ENCODE data around the gene RFX2.

DNA sequence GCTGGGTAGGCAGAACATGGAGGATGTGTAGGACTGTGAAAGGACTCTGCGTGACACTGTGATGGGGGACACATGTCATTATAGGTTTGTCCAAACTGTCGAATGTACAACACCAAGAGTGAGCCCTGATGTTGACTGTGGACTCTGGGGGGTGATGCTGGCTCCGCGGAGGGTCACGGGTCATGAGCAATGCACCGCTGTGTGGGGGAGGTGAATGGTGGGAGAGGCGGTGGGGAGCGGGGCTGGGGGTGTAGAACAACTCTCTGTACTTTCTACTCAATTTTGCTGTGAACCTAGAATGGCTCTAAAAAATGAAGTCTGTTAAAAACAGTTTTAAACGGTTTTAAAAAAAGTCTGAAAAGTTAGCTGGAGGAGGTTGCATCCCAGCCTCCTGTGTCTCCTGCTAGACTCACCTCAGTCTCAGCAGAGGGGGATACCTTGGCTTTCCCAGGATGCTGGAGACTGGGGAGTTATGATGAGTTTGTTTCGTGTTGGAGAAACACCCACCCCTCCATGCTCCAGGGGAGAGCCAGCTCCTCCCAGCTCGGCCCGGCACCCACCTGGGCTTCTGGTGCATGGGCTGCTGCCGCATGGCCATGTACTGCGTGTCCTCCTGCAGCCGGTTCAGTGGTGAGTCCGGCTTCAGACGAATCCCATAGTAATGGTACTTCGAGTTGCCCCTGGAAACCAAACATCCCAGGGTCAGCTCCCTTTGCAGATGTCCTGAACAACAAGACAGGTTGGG is 97.7 kb downstream of the RFX2 start:
- TF ChIP-seq, protein P1, sequence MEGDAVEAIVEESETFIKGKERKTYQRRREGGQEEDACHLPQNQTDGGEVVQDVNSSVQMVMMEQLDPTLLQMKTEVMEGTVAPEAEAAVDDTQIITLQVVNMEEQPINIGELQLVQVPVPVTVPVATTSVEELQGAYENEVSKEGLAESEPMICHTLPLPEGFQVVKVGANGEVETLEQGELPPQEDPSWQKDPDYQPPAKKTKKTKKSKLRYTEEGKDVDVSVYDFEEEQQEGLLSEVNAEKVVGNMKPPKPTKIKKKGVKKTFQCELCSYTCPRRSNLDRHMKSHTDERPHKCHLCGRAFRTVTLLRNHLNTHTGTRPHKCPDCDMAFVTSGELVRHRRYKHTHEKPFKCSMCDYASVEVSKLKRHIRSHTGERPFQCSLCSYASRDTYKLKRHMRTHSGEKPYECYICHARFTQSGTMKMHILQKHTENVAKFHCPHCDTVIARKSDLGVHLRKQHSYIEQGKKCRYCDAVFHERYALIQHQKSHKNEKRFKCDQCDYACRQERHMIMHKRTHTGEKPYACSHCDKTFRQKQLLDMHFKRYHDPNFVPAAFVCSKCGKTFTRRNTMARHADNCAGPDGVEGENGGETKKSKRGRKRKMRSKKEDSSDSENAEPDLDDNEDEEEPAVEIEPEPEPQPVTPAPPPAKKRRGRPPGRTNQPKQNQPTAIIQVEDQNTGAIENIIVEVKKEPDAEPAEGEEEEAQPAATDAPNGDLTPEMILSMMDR (IDR thresholded peaks at IDR 0.05), result no peak
- no peak for TF ChIP-seq EZH2 (IDR thresholded peaks at IDR 0.05)
